GM21619 (cell line): ENCODE data around the gene SRRM3.
A peak's percentile ranks its signal among the peaks of the same experiment; 100 is the strongest.
"Not testable (repeated sequence)": the region's sequence is repeated elsewhere in the genome, so short reads cannot be mapped to it uniquely, and the experiment has no call there.

Source experiments
- ATAC-seq: cut with Tn5 transposase; IDR thresholded peaks from one replicate; pipeline ENCODE4 v1.9.1; 2021; ENCODE audit not compliant: unreplicated experiment

SRRM3 gene

GRCh38 chr7:76201732-76202665 lies at the start of gene SRRM3:
Gene SRRM3 (plus strand): TSS chr7:76201896. CDS start chr7:76235067, 33,171 bp downstream.
- ATAC-seq, result peak; percentile 80

GRCh38 chr7:76151932-76152331 lies 49.8 kb upstream of the SRRM3 start:
- no peak for ATAC-seq

- ATAC-seq, result not testable (repeated sequence)
Measured at GRCh38 chr7:76153571-76154230, 48.0 kb upstream of the SRRM3 start.

GRCh38 chr7:76155938-76156337 lies 45.8 kb upstream of the SRRM3 start:
- no peak for ATAC-seq

- not testable (repeated sequence) for ATAC-seq
Measured at GRCh38 chr7:76156992-76157685, 44.6 kb upstream of the SRRM3 start.

GRCh38 chr7:76158416-76158815 lies 43.3 kb upstream of the SRRM3 start:
- ATAC-seq, result not testable (repeated sequence)

- ATAC-seq, result not testable (repeated sequence)
Measured at GRCh38 chr7:76162416-76163170, 39.1 kb upstream of the SRRM3 start.

GRCh38 chr7:76163812-76164211 lies 37.9 kb upstream of the SRRM3 start:
- ATAC-seq, result not testable (repeated sequence)

- ATAC-seq, result no peak
Measured at GRCh38 chr7:76165106-76165972, 36.4 kb upstream of the SRRM3 start.

GRCh38 chr7:76165973-76166403 lies 35.7 kb upstream of the SRRM3 start:
- no peak for ATAC-seq

GRCh38 chr7:76166404-76167255 lies 35.1 kb upstream of the SRRM3 start:
- peak; percentile 89 for ATAC-seq

GRCh38 chr7:76173566-76174205 lies 28.0 kb upstream of the SRRM3 start:
- no peak for ATAC-seq

- ATAC-seq, result not testable (repeated sequence)
Measured at GRCh38 chr7:76176951-76177350, 24.7 kb upstream of the SRRM3 start.

- no peak for ATAC-seq
Measured at GRCh38 chr7:76179686-76180085, 22.0 kb upstream of the SRRM3 start.

- ATAC-seq, result no peak
Measured at GRCh38 chr7:76182225-76182960, 19.3 kb upstream of the SRRM3 start.

GRCh38 chr7:76185187-76185896 lies 16.4 kb upstream of the SRRM3 start:
- no peak for ATAC-seq

- ATAC-seq, result no peak
Measured at GRCh38 chr7:76187272-76187671, 14.4 kb upstream of the SRRM3 start.
